ENCODE measurements around the gene GPR65. TPM values are rescaled to one million over a fixed set of nuclear protein-coding genes. Genes with fewer than 3 reads are reported as not detected.

GPR65 gene
- total RNA-seq, 2 experiments from 2014 or later: 17.3 to 17.5 TPM

GRCh38 chr14:88040146-88040545, 35.2 kb downstream of the GPR65 start:
- no peaks in the 10 kb centered on the region for H3K27me3 Mint-ChIP-seq
- no peak overlapping the region for H3K4me3 Mint-ChIP-seq
- peaks cover 2% of the 10 kb centered on the region for H3K9me3 Mint-ChIP-seq
- no peak for DNase-seq
- peaks cover 5% of the 10 kb centered on the region for H3K36me3 Mint-ChIP-seq
- H3K4me1 Mint-ChIP-seq: no peaks in the 10 kb centered on the region
- H3K27ac Mint-ChIP-seq: no peak overlapping the region

GRCh38 chr14:88043529-88044443, 38.9 kb downstream of the GPR65 start:
- DNase-seq: no peak
- Mint-ChIP-seq H3K27ac (no peak overlapping the region), H3K4me1 (no peaks in the 10 kb centered on the region), H3K4me3 (no peak overlapping the region), H3K9me3 (no peaks in the 10 kb centered on the region), H3K27me3 (no peaks in the 10 kb centered on the region), H3K36me3 (peaks cover 3% of the 10 kb centered on the region)

- Mint-ChIP-seq H3K4me1 (no peaks in the 10 kb centered on the region), H3K27ac (no peak overlapping the region), H3K36me3 (peaks cover 3% of the 10 kb centered on the region), H3K9me3 (no peaks in the 10 kb centered on the region), H3K4me3 (no peak overlapping the region), H3K27me3 (no peaks in the 10 kb centered on the region)
- DNase-seq: no peak
Observed at GRCh38 chr14:88044444-88044758, 39.5 kb downstream of the GPR65 start.

GRCh38 chr14:88044776-88045446, 40.0 kb downstream of the GPR65 start:
- H3K36me3 Mint-ChIP-seq: peaks cover 3% of the 10 kb centered on the region
- no peaks in the 10 kb centered on the region for H3K9me3 Mint-ChIP-seq
- no peak overlapping the region for H3K27ac Mint-ChIP-seq
- no peaks in the 10 kb centered on the region for H3K4me1 Mint-ChIP-seq
- DNase-seq: no peak
- H3K27me3 Mint-ChIP-seq: no peaks in the 10 kb centered on the region
- no peak overlapping the region for H3K4me3 Mint-ChIP-seq

- Mint-ChIP-seq H3K36me3 (peaks cover 3% of the 10 kb centered on the region), H3K27me3 (no peaks in the 10 kb centered on the region), H3K27ac (no peak overlapping the region), H3K9me3 (no peaks in the 10 kb centered on the region), H3K4me3 (no peak overlapping the region), H3K4me1 (no peaks in the 10 kb centered on the region)
- DNase-seq: no peak
Observed at GRCh38 chr14:88045705-88046104, 40.8 kb downstream of the GPR65 start.

GRCh38 chr14:88048351-88048750, 43.4 kb downstream of the GPR65 start:
- Mint-ChIP-seq H3K36me3 (peaks cover 3% of the 10 kb centered on the region), H3K4me1 (no peaks in the 10 kb centered on the region), H3K27ac (no peak overlapping the region), H3K9me3 (peaks cover 6% of the 10 kb centered on the region), H3K27me3 (no peaks in the 10 kb centered on the region), H3K4me3 (no peak overlapping the region)
- DNase-seq: no peak

- Mint-ChIP-seq H3K4me3 (no peak overlapping the region), H3K9me3 (peaks cover 9% of the 10 kb centered on the region)
- no peak for DNase-seq
Observed at GRCh38 chr14:88049266-88049665, 44.3 kb downstream of the GPR65 start.

GRCh38 chr14:88049936-88050335, 45.0 kb downstream of the GPR65 start:
- H3K9me3 Mint-ChIP-seq: peaks cover 9% of the 10 kb centered on the region
- H3K27me3 Mint-ChIP-seq: no peaks in the 10 kb centered on the region
- H3K36me3 Mint-ChIP-seq: peaks cover 3% of the 10 kb centered on the region
- DNase-seq: no peak
- no peak overlapping the region for H3K27ac Mint-ChIP-seq
- H3K4me3 Mint-ChIP-seq: no peak overlapping the region
- H3K4me1 Mint-ChIP-seq: no peaks in the 10 kb centered on the region

More at GRCh38 chr14:88049266-88049665, 44.3 kb downstream of the GPR65 start:
- Mint-ChIP-seq H3K4me1 (no peaks in the 10 kb centered on the region), H3K27me3 (no peaks in the 10 kb centered on the region), H3K36me3 (peaks cover 3% of the 10 kb centered on the region), H3K27ac (no peak overlapping the region)

- no peak for DNase-seq
- Mint-ChIP-seq H3K36me3 (peaks cover 3% of the 10 kb centered on the region), H3K4me3 (no peak overlapping the region), H3K27me3 (no peaks in the 10 kb centered on the region), H3K4me1 (no peaks in the 10 kb centered on the region), H3K9me3 (no peaks in the 10 kb centered on the region), H3K27ac (no peak overlapping the region)
Observed at GRCh38 chr14:88060576-88060975, 55.6 kb downstream of the GPR65 start.

GRCh38 chr14:88063811-88064210, 58.9 kb downstream of the GPR65 start:
- H3K27ac Mint-ChIP-seq: no peak overlapping the region
- H3K4me3 Mint-ChIP-seq: no peak overlapping the region
- no peaks in the 10 kb centered on the region for H3K4me1 Mint-ChIP-seq
- H3K27me3 Mint-ChIP-seq: no peaks in the 10 kb centered on the region
- DNase-seq: no peak
- H3K9me3 Mint-ChIP-seq: no peaks in the 10 kb centered on the region
- H3K36me3 Mint-ChIP-seq: peaks cover 3% of the 10 kb centered on the region

Other genes starting within 250 kb of the GPR65 start
- 10 to 100 TPM in 1 of 2 experiments, 1 to 10 TPM in 1; 8.6 to 11.6 TPM for gene GALC, start 12.0 kb upstream of the GPR65 start, total RNA-seq